ENCODE measurements around the gene ZDBF2.
"Not testable (repeated sequence)": the region's sequence is repeated elsewhere in the genome, so short reads cannot be mapped to it uniquely, and the experiment has no call there.

ZDBF2 gene

DNA sequence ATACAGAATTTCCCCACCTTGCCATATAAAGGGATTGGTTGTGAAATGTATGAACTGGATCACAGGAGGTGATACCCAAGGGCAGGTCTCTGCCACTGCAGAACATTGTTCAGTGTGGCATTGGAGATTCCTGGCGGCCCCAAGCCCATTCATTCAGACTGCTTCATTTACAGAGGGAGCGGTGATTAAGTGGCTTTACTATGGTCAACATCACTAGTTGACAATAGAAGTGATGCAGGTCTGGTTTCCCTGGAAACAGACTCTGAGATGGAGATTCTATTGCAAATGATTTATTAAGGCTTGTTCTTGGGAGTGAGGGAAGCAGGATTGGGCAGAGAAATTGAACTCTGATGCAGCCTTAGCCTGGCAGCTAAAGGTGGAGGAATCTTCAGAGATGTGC, 62.4 kb downstream of the ZDBF2 start:
- no peak for DNase-seq

- no peak for DNase-seq
These were observed 63.5 kb downstream of the ZDBF2 start for GRCh38 chr2:206337956-206338355.

GRCh38 chr2:206341396-206341795, 66.9 kb downstream of the ZDBF2 start:
- DNase-seq = no peak

GRCh38 chr2:206343144-206343543, 68.7 kb downstream of the ZDBF2 start:
- no peak for DNase-seq

DNA sequence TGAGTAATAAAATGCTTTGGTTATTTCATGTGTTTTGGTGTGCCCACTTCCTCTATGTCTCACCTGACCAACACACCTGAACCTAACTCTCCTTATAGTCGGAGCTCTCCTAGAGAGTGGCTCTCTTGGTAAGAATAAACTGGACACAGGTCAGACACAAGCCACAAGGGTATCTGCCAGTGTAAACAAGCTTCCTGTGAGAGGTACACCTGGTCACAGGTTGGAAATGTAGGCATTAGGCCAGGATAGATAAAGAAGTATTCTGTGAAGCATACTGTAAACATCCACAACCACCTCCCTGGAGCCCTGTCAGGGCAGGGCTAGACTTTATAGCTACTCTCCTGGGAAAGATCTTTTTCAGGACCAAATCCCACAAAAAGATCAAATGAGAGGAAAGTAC, 69.4 kb downstream of the ZDBF2 start:
- DNase-seq = no peak

DNA sequence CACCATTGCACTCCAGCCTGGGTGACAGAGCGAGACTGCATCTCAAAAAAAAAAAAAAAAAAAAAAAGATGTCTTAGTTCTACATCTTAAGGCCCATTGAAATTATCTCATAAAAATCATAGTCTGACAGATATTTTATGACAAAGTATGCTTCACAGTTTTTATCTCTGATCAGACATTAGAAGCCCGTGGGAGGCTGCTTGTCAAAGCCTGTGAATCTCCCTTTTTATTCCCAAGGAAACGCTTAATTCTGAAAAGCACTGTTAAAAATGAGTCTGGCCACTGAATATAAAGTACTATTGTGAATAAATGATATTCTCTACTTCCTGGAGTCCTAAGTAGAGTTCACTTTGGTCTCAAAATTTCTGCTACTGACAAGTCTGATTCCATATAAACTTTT, 71.1 kb downstream of the ZDBF2 start:
- no peak for DNase-seq

DNA sequence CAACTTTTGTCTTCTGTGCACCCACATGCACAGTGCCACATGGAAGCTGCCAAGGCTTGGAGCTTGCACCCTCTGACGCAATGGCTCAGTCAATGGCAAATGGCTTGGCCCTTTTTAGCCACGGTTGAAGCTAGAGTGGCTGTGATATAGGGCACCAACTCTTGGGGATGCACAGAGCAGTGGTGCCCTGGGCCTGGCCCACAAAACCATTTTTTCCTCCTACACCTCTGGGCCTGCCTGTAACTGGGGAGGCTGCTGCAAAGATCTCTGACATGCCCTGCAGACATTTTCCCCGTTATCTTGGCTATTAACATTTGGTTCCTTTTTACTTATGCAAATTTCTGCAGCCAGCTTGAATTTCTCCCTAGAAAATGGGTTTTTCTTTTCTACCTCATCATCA, 74.9 kb downstream of the ZDBF2 start:
- DNase-seq = no peak

GRCh38 chr2:206352571-206352970, 78.1 kb downstream of the ZDBF2 start:
- DNase-seq = no peak

DNA sequence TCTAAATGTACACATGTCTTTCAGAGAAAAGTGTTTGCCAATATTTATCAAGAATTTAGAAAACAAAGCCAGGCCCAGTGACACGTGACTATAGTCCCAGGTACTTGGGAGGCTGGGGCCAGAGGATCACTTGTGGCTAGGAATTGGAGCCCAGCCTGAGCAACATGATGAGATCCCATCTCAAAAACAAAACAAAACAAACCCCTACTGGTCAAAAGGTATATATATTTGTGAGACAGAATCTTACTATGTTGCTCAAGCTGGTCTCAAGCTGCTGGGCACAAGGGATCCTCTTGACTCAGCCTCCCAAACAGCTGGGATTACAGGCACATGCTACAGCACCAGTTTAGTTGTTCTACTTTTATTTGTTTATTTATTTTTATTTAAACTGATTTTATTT, 79.2 kb downstream of the ZDBF2 start:
- DNase-seq = no peak

- no peak for DNase-seq
These were observed 79.7 kb downstream of the ZDBF2 start for GRCh38 chr2:206354129-206354528.

- DNase-seq = not testable (repeated sequence)
These were observed 82.4 kb downstream of the ZDBF2 start for GRCh38 chr2:206356840-206357239.

DNA sequence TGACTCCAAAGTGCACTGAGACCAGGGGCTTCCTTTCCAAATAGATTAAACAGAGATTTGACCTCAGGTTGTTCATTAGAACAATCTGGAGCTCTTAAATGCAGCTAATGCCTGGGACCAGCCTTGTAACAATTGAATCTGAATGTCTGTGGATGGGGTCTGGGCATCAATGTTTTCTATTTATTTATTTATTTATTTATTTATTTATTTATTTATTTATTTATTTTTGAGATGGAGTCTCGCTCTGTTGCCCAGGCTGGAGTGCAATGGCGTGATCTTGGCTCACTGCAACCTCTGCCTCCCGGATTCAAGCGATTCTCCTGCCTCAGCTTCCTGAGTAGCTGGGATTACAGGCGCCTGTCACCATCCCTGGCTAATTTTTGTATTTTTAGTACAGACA, 86.4 kb downstream of the ZDBF2 start:
- not testable (repeated sequence) for DNase-seq

- no peak for DNase-seq
These were observed 87.1 kb downstream of the ZDBF2 start for GRCh38 chr2:206361407-206362045.
